ENCODE results near the gene MYO16.

Gene MYO16

GRCh38 chr13:108924134-108924533, 294.7 kb downstream of the MYO16 start:
- no peaks in the 10 kb centered on the region for H3K36me3 Mint-ChIP-seq (ENCODE audit: low read depth)
- DNase-seq: no peak
- no peak overlapping the region for H3K4me3 Mint-ChIP-seq
- H3K27ac Mint-ChIP-seq: no peak overlapping the region
- no peaks in the 10 kb centered on the region for H3K4me1 Mint-ChIP-seq
- H3K27me3 Mint-ChIP-seq (ENCODE audit: low read depth, poor library complexity): peaks cover 9% of the 10 kb centered on the region
- no peaks in the 10 kb centered on the region for H3K9me3 Mint-ChIP-seq
- no peak for TF ChIP-seq CTCF (IDR thresholded peaks at IDR 0.05)

- DNase-seq: no peak
- Mint-ChIP-seq H3K4me1 (no peaks in the 10 kb centered on the region), H3K4me3 (no peak overlapping the region), H3K36me3 (ENCODE audit: low read depth) (no peaks in the 10 kb centered on the region), H3K9me3 (no peaks in the 10 kb centered on the region), H3K27ac (no peak overlapping the region), H3K27me3 (ENCODE audit: low read depth, poor library complexity) (peaks cover 9% of the 10 kb centered on the region)
- no peak for TF ChIP-seq CTCF (IDR thresholded peaks at IDR 0.05)
Observed at GRCh38 chr13:108924541-108924940, 295.1 kb downstream of the MYO16 start.

GRCh38 chr13:108925070-108925469, 295.7 kb downstream of the MYO16 start:
- no peak for DNase-seq
- Mint-ChIP-seq H3K4me3 (no peak overlapping the region), H3K36me3 (ENCODE audit: low read depth) (no peaks in the 10 kb centered on the region), H3K27me3 (ENCODE audit: low read depth, poor library complexity) (peaks cover 8% of the 10 kb centered on the region), H3K4me1 (no peaks in the 10 kb centered on the region), H3K27ac (no peak overlapping the region), H3K9me3 (no peaks in the 10 kb centered on the region)
- TF ChIP-seq CTCF (IDR thresholded peaks at IDR 0.05): no peak

- DNase-seq: no peak
- no peak overlapping the region for H3K4me3 Mint-ChIP-seq
- TF ChIP-seq CTCF (IDR thresholded peaks at IDR 0.05): no peak
- no peak overlapping the region for H3K27ac Mint-ChIP-seq
- H3K4me1 Mint-ChIP-seq: no peaks in the 10 kb centered on the region
- peaks cover 4% of the 10 kb centered on the region for H3K27me3 Mint-ChIP-seq (ENCODE audit: low read depth, poor library complexity)
- no peaks in the 10 kb centered on the region for H3K9me3 Mint-ChIP-seq
- H3K36me3 Mint-ChIP-seq (ENCODE audit: low read depth): no peaks in the 10 kb centered on the region
Observed at GRCh38 chr13:108926862-108927261, 297.5 kb downstream of the MYO16 start.

GRCh38 chr13:108927615-108928014, 298.2 kb downstream of the MYO16 start:
- Mint-ChIP-seq H3K4me3 (no peak overlapping the region), H3K27ac (no peak overlapping the region), H3K9me3 (no peaks in the 10 kb centered on the region), H3K27me3 (ENCODE audit: low read depth, poor library complexity) (no peaks in the 10 kb centered on the region), H3K36me3 (ENCODE audit: low read depth) (no peaks in the 10 kb centered on the region), H3K4me1 (no peaks in the 10 kb centered on the region)
- no peak for DNase-seq
- no peak for TF ChIP-seq CTCF (IDR thresholded peaks at IDR 0.05)

- H3K36me3 Mint-ChIP-seq (ENCODE audit: low read depth): no peaks in the 10 kb centered on the region
- no peak for TF ChIP-seq CTCF (IDR thresholded peaks at IDR 0.05)
- H3K4me3 Mint-ChIP-seq: no peak overlapping the region
- H3K9me3 Mint-ChIP-seq: peaks cover 4% of the 10 kb centered on the region
- peaks cover 4% of the 10 kb centered on the region for H3K27me3 Mint-ChIP-seq (ENCODE audit: low read depth, poor library complexity)
- DNase-seq: no peak
- H3K4me1 Mint-ChIP-seq: no peaks in the 10 kb centered on the region
- no peak overlapping the region for H3K27ac Mint-ChIP-seq
Observed at GRCh38 chr13:108929532-108930206, 300.3 kb downstream of the MYO16 start.

Data from nephron progenitor cell (in vitro differentiated cells).